ENCODE results near the gene DOCK11. TPM values are rescaled to one million over a fixed set of nuclear protein-coding genes. Genes with fewer than 3 reads are reported as not detected.

Gene DOCK11
- total and polyA plus RNA-seq, 9 of the 15 experiments (the other 6 are each of a cell fraction or from before 2014, with no cell fraction given) = 41.8 to 77.8 (median 50.9) TPM

DNA sequence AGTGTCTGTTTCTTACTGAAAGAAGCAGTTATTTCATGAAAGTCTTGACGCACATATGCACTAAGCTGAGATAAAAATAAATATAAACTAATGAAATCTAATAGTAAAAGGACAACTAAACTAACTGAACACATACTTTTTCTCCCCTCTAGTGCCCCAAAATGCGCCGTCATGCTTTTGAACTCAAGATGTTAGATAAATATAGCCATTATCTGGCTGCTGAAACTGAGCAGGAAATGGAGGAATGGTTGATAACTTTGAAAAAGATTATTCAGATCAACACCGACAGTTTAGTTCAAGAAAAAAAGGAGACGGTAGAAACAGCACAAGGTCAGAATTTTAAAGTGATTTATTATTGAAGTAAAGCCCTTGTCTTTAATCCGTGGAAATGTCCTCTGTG is 70.2 kb downstream of the DOCK11 start (continued):
- TF ChIP-seq MGA (IDR thresholded peaks at IDR 0.05) (no peak), HMG20A (CRISPR knock-in tag; conservative IDR thresholded peaks at IDR 0.05) (no peak), CC2D1A (IDR thresholded peaks at IDR 0.05) (no peak), SMARCA5 (IDR thresholded peaks at IDR 0.05) (no peak), MEF2A (IDR thresholded peaks at IDR 0.05; ENCODE audit: control insufficient read depth, low read depth, low read length) (no peak), PPARD (CRISPR knock-in tag; IDR thresholded peaks at IDR 0.05) (no peak), CBX8 (IDR thresholded peaks at IDR 0.05; ENCODE audit: borderline replicate concordance, extremely low read depth, low read depth, low read length, poor library complexity, severe bottlenecking) (no peak), BMI1 (IDR thresholded peaks at IDR 0.05; ENCODE audit: low read length) (no peak), SMARCE1 (IDR thresholded peaks at IDR 0.05) (peak; percentile 34; the same call in 1 of the 2 replicates), MAFG (tag; conservative IDR thresholded peaks at IDR 0.05) (peak; percentile 74), PHF21A (IDR thresholded peaks at IDR 0.05; ENCODE audit: borderline replicate concordance, low read depth) (no peak), ZNF239 (CRISPR knock-in tag; IDR thresholded peaks at IDR 0.05) (peak; percentile 47; the same call in 1 of the 2 replicates)
- TF ChIP-seq, protein P1, sequence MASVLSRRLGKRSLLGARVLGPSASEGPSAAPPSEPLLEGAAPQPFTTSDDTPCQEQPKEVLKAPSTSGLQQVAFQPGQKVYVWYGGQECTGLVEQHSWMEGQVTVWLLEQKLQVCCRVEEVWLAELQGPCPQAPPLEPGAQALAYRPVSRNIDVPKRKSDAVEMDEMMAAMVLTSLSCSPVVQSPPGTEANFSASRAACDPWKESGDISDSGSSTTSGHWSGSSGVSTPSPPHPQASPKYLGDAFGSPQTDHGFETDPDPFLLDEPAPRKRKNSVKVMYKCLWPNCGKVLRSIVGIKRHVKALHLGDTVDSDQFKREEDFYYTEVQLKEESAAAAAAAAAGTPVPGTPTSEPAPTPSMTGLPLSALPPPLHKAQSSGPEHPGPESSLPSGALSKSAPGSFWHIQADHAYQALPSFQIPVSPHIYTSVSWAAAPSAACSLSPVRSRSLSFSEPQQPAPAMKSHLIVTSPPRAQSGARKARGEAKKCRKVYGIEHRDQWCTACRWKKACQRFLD (CRISPR knock-in tag; IDR thresholded peaks at IDR 0.05) = peak; percentile 38; the same call in 1 of the 2 replicates
